K562 (cell line): ENCODE results near the gene TTLL8. TPM values are rescaled to one million over a fixed set of nuclear protein-coding genes. Genes with fewer than 3 reads are reported as not detected.

Experiments
- ATAC-seq: fragments of 200-7000 bp; cut with Tn5 transposase; 3 replicates; pipeline ENCODE4 v1.9.1; 2020; ENCODE audit warnings: moderate library complexity
- BruUV-seq: library from RNA; stranded (reverse); fragments of 400-500 nt; replicated peaks from 2 replicates; lab custom pipeline; 2021; lab: Mats Ljungman, UMichigan
- CTCF ChIA-PET: fragments of 300-600 bp; formaldehyde crosslinking; extraction: SDS; loops from one replicate; lab custom pipeline; 2021; ENCODE audit warnings: low intra/inter-chr PET ratio; lab: Yijun Ruan, JAX
- POLR2A ChIA-PET: fragments of 300-600, 350-650 bp; sonication (Branson Sonifier 250); formaldehyde crosslinking; extraction: SDS; loops from one replicate; lab custom pipeline; 2021; ENCODE audit warnings: antibody characterized with exemption, inconsistent platforms; lab: Yijun Ruan, JAX
- DNase-seq, 4 experiments: peaks; one replicate each; pipeline versions ENCODE4 v3.0.0 to v3.0.0-alpha.2; 2011 to 2018; ENCODE audit warnings: low spot score in 3 of 4, mixed read lengths in 3 of 4; ENCODE audit errors: extremely low read depth in 1 of 4
- FAIRE-seq: peaks from 2 replicates; lab custom pipeline; 2011; peaks lifted over from hg19 to GRCh38; lab: Jason Lieb, UNC
- H2AFZ ChIP-seq: 2 replicates; pipeline ENCODE4 v1.6.0; 2011; ENCODE audit warnings: low read depth, low read length, control low read depth, inconsistent platforms
- H3K27ac ChIP-seq: fragments of 200-600 bp; 3 replicates; pipeline ENCODE4 v1.8.0; 2011; ENCODE audit warnings: low read depth, mild to moderate bottlenecking, control low read depth, inconsistent platforms, low read length, moderate library complexity, mixed read lengths; ENCODE audit errors: extremely low read depth
- H3K27me3 ChIP-seq, 2 experiments: fragments of 300-600 bp in 1 of 2; 2 replicates in 1 of 2; 3 replicates in 1 of 2; pipeline versions ENCODE4 v1.6.0 to v1.8.0; 2011; ENCODE audit warnings: inconsistent platforms in 2 of 2, low read length in 2 of 2, mild to moderate bottlenecking in 1 of 2, mixed read lengths in 1 of 2, moderate library complexity in 1 of 2; ENCODE audit not compliant: control insufficient read depth in 2 of 2, insufficient read depth in 2 of 2
- H3K36me3 ChIP-seq: fragments of 300-600 bp; 3 replicates; pipeline ENCODE4 v1.8.0; 2011; ENCODE audit warnings: mild to moderate bottlenecking, low read length, inconsistent platforms; ENCODE audit not compliant: control insufficient read depth, insufficient read depth
- H3K4me1 ChIP-seq, 2 experiments: fragments of 200-600 bp in 1 of 2; replicated peaks in 1 of 2; 2 replicates in 1 of 2; 3 replicates in 1 of 2; pipeline versions ENCODE4 v1.5.1 to v1.8.0; 2011; ENCODE audit warnings: inconsistent platforms in 2 of 2, low read length in 2 of 2, mild to moderate bottlenecking in 1 of 2, mixed read lengths in 1 of 2, moderate library complexity in 1 of 2; ENCODE audit not compliant: control insufficient read depth in 2 of 2, insufficient read depth in 2 of 2
- H3K4me2 ChIP-seq: 2 replicates; pipeline ENCODE4 v1.6.1; 2011; ENCODE audit warnings: low read length, control low read depth, inconsistent platforms, mixed read lengths; ENCODE audit not compliant: insufficient read depth
- H3K4me3 ChIP-seq: fragments of 200-600 bp; sonication (generic), shearing (Covaris generic); 2 replicates; pipeline ENCODE4 v1.5.1; 2016; ENCODE audit warnings: control low read depth, inconsistent platforms
- H3K79me2 ChIP-seq: fragments of 200-600 bp; 3 replicates; pipeline ENCODE4 v1.8.0; 2011; ENCODE audit warnings: low read length, inconsistent platforms; ENCODE audit not compliant: control insufficient read depth, insufficient read depth
- H3K9ac ChIP-seq, 2 experiments: 2 replicates each; pipeline versions ENCODE4 v1.6.0 to v1.6.1; 2011; ENCODE audit warnings: low read depth in 2 of 2, low read length in 2 of 2, control low read depth in 1 of 2, inconsistent platforms in 1 of 2, mild to moderate bottlenecking in 1 of 2, mixed read lengths in 1 of 2; ENCODE audit not compliant: insufficient read depth in 1 of 2
- H3K9me1 ChIP-seq: one replicate; pipeline ENCODE4 v1.6.0; 2011; ENCODE audit warnings: inconsistent platforms, mild to moderate bottlenecking, low read length, moderate library complexity; ENCODE audit not compliant: control insufficient read depth, insufficient read depth
- H3K9me3 ChIP-seq: replicated peaks from 2 replicates; pipeline ENCODE4 v1.5.1; 2011; ENCODE audit warnings: low read depth, low read length, inconsistent platforms; ENCODE audit not compliant: control insufficient read depth, insufficient read depth
- H4K20me1 ChIP-seq: replicated peaks from 2 replicates; pipeline ENCODE4 v1.6.1; 2011; ENCODE audit warnings: low read length, inconsistent platforms, mixed read lengths; ENCODE audit not compliant: control insufficient read depth, insufficient read depth
- ARHGAP35 ChIP-seq: fragments of 450-650 bp; IDR thresholded peaks from 2 replicates; pipeline ENCODE4 v1.6.1; 2018; ENCODE audit not compliant: partially characterized antibody
- ETS2 ChIP-seq: IDR thresholded peaks from 2 replicates; pipeline ENCODE4 v1.6.1; 2016; ENCODE audit warnings: borderline replicate concordance, missing genetic modification characterization, mild to moderate bottlenecking, moderate library complexity, missing compliant biosample characterization; ENCODE audit not compliant: poor library complexity, severe bottlenecking
- KLF6 ChIP-seq: fragments of 250-450 bp; sonication (Bioruptor Pico); IDR thresholded peaks from 2 replicates; pipeline ENCODE4 v1.4.0; 2020; ENCODE audit warnings: mild to moderate bottlenecking, moderate library complexity, borderline replicate concordance
- NFXL1 ChIP-seq: fragments of 450-650 bp; formaldehyde crosslinking; IDR thresholded peaks from 2 replicates; pipeline ENCODE4 v1.4.0; 2021; ENCODE audit warnings: mild to moderate bottlenecking
- PML ChIP-seq: IDR thresholded peaks from 2 replicates; pipeline ENCODE4 v1.6.1; 2012; ENCODE audit warnings: low read length, inconsistent platforms
- SMARCC2 ChIP-seq: fragments of 450-650 bp; IDR thresholded peaks from 2 replicates; pipeline ENCODE4 v1.6.1; 2017; ENCODE audit warnings: antibody characterized with exemption, moderate library complexity, mild to moderate bottlenecking, low read depth
- TOE1 ChIP-seq, 2 experiments: fragments of 450-650 bp in 1 of 2; sonication (generic) in 1 of 2; formaldehyde crosslinking in 1 of 2; IDR thresholded peaks; 2 replicates each; pipeline versions ENCODE4 v1.7.1 to v1.8.0; 2016 to 2022; ENCODE audit warnings: borderline replicate concordance in 2 of 2, mild to moderate bottlenecking in 2 of 2, antibody characterized with exemption in 1 of 2, inconsistent platforms in 1 of 2, low read depth in 1 of 2, missing genetic modification reagents in 1 of 2, moderate library complexity in 1 of 2
- ZBTB17 ChIP-seq: fragments of 450-650 bp; formaldehyde crosslinking; IDR thresholded peaks from 2 replicates; pipeline ENCODE4 v1.4.0; 2020; ENCODE audit warnings: mild to moderate bottlenecking
- ZBTB26 ChIP-seq: fragments of 450-650 bp; formaldehyde crosslinking; IDR thresholded peaks from 2 replicates; pipeline ENCODE4 v1.4.0; 2022; ENCODE audit warnings: missing genetic modification characterization
- WGBS: fragments of 100-300 bp; shearing (Covaris generic); methylation state at CpG from one replicate; pipeline ENCODE4 v1.1.6; 2016; ENCODE audit warnings: low coverage, mixed read lengths; ENCODE audit not compliant: insufficient coverage; ENCODE audit errors: missing lambda C conversion rate; 5-methylcytosine and 5-hydroxymethylcytosine counted together
- in situ Hi-C: fragments of 300-500 bp; cut with MboI; formaldehyde crosslinking; loops from 4 replicates; pipeline ENCODE4 v1.15.0; 2018; ENCODE audit warnings: inconsistent platforms, mixed read lengths
- intact Hi-C: fragments of 100-400 bp; cut with micrococcal nuclease; formaldehyde crosslinking; loops from 2 replicates; pipeline ENCODE4 v1.14.2; 2022
- polyA plus RNA-seq, 8 experiments: library from polyadenylated mRNA; depleted of rRNA in 4 of 8; stranded (reverse) in 5 of 8; unstranded in 3 of 8; fragments of >200 nt; fragmentation: Nextera tagmentation in 2 of 8; fragmentation: Illumina TruSeq in 1 of 8; extraction: Ambion mirVana in 2 of 8; extraction: Trizol in 1 of 8; gene quantifications; 2 replicates each; pipeline versions ENCODE4 v1.2.1 to v1.2.3, GENCODE V29; 2011 to 2014; ENCODE audit warnings: inconsistent platforms in 1 of 8, missing spikeins in 1 of 8
- total RNA-seq, 7 experiments: library from RNA; depleted of rRNA in 6 of 7; stranded (reverse); fragments of >200 nt in 6 of 7; fragmentation: Illumina TruSeq in 2 of 7; extraction: Trizol in 2 of 7; gene quantifications; 2 replicates each; pipeline versions ENCODE4 v1.2.1 to v1.2.3, GENCODE V29; 2011 to 2021; ENCODE audit warnings: low replicate concordance in 1 of 7

TTLL8 gene
- total and polyA plus RNA-seq, 9 of the 15 experiments (the other 6 are each of a cell fraction or from before 2014, with no cell fraction given), result not detected

GRCh38 chr22:50009765-50010675, 48.1 kb downstream of the TTLL8 start:
- CTCF ChIA-PET, result interaction anchor here (1.1 kb wide), 1 partner anchor 79 kb away, joined by 3 read pairs; no protein-coding TSS in a partner anchor
- in situ Hi-C loops, result no loop called here
- Histone ChIP-seq H2AFZ (no peak overlapping the region), H3K27ac (no peak overlapping the region), H4K20me1 (peaks cover 4% of the 10 kb centered on the region; the same call in 1 of the 2 replicates), H3K9me1 (no peaks in the 10 kb centered on the region), H3K27me3 (peaks cover 0 to 22% of the 10 kb centered on the region in 2 experiments; a peak in 2 of 5 replicates), H3K9ac (no peak overlapping the region), H3K79me2 (no peaks in the 10 kb centered on the region), H3K4me2 (no peak overlapping the region), H3K9me3 (no peaks in the 10 kb centered on the region), H3K36me3 (no peaks in the 10 kb centered on the region), H3K4me3 (no peak overlapping the region), H3K4me1 (peaks cover 0 to 54% of the 10 kb centered on the region in 2 experiments; a peak in 3 of 5 replicates)
- WGBS, result 33% methylated on average over 17 of the region's 46 CpGs
- DNase-seq, result no peak
- ATAC-seq, result no peak
- no TSS peak for BruUV-seq
- FAIRE-seq, result no peak
- POLR2A ChIA-PET, result interaction anchor here (0.6 kb wide), 1 partner anchor 9 kb away, joined by 3 read pairs; no protein-coding TSS in a partner anchor
- TF ChIP-seq NFXL1, result no peak
- intact Hi-C loops, result no loop called here

- BruUV-seq, result no TSS peak
- POLR2A ChIA-PET, result interaction anchor here (0.6 kb wide), 1 partner anchor 8 kb away, joined by 3 read pairs; no protein-coding TSS in a partner anchor
- no peak overlapping the region for H3K9ac ChIP-seq
- peaks cover 0 to 15% of the 10 kb centered on the region in 2 experiments; a peak in 2 of 5 replicates for H3K27me3 ChIP-seq
- peaks cover 0 to 46% of the 10 kb centered on the region in 2 experiments; a peak in 3 of 5 replicates for H3K4me1 ChIP-seq
- H2AFZ ChIP-seq, result no peak overlapping the region
- H3K9me3 ChIP-seq, result no peaks in the 10 kb centered on the region
- no peaks in the 10 kb centered on the region for H3K36me3 ChIP-seq
- in situ Hi-C loops, result no loop called here
- no peaks in the 10 kb centered on the region for H3K9me1 ChIP-seq
- 59% methylated on average over 10 of the region's 16 CpGs for WGBS
- H3K4me2 ChIP-seq, result no peak overlapping the region
- ATAC-seq (no peak), DNase-seq (no peak), FAIRE-seq (no peak)
- no peaks in the 10 kb centered on the region for H3K79me2 ChIP-seq
- H3K4me3 ChIP-seq, result no peak overlapping the region
- no peak overlapping the region for H3K27ac ChIP-seq
- intact Hi-C loops, result no loop called here
- peaks cover 4% of the 10 kb centered on the region; the same call in 1 of the 2 replicates for H4K20me1 ChIP-seq
- CTCF ChIA-PET, result no interaction called here
- TF ChIP-seq TOE1 (IDR thresholded peaks at IDR 0.05; ENCODE audit: borderline replicate concordance), result no peak
- no peak for TF ChIP-seq TOE1 (CRISPR knock-in tag; IDR thresholded peaks at IDR 0.05; ENCODE audit: borderline replicate concordance, low read depth)
- no peak for TF ChIP-seq SMARCC2
- TF ChIP-seq KLF6 (CRISPR knock-in tag), result no peak
- no peak for TF ChIP-seq ZBTB17 (CRISPR knock-in tag)
- no peak for TF ChIP-seq ETS2 (tag)
- TF ChIP-seq PML, result no peak
- TF ChIP-seq ZBTB26 (CRISPR knock-in tag), result no peak
- no peak for TF ChIP-seq ARHGAP35
Measured at GRCh38 chr22:50009251-50009650, 48.8 kb downstream of the TTLL8 start.
